Epidermal melanocyte (primary cell): ENCODE results near the gene SIDT1.
"Not testable (repeated sequence)": the region's sequence is repeated elsewhere in the genome, so short reads cannot be mapped to it uniquely, and the experiment has no call there.

Experiments used
- DNase-seq: peaks from one replicate; pipeline ENCODE4 v3.0.0; 2011; ENCODE audit warnings: low spot score; ENCODE audit not compliant: insufficient read length

Gene SIDT1

DNA sequence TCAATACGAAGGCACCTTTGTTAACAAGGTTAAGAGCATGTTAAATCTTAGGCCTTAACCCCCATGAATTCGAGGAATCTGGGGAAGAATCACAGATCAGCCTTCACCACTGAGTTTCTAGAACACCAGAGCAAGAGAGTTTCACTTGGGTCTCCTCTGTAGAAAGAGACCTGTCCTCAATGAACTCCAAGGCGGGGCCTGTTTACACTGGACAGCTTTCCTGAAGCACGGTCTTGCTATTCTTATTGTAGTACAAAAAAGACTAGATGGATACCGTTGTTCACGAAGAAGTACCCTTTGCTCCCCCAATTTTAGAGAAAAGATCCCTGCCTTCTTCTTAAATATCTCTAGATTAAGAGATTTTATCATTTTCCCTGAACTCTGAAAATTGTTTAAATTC is 99.2 kb downstream of the SIDT1 start:
- no peak for DNase-seq

DNA sequence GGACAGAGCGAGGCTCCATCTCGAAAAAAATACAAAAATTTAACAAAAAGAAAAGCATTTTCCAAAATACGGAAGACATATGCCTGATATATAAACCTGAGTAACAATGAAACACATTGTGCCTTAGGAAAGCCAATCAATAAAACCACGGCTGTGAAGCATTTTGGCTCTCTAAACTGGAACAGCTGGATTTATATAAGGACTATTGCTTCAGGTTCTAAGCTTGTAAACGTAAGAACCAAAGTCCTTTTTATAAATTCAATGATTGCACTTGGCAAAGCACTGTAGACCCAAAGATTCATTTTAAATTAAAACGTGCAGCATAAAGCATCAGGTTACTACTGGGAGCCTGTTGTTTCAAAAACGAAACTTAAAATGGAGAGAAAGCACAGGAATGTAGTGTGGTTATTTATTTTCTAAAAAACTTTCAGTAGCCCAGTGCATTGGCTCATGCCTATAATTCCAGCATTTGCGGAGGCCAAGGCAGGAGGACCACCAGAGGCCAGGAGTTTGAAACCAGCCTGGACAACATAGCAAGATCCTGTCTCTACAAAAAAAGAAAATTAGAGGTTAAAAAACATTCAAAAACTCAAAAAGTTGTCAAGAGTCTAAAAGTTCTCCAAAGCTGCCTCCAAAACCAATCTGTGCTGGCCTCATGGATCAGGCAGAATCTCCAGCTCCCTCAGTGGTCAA is 102.6 kb downstream of the SIDT1 start:
- DNase-seq = no peak

GRCh38 chr3:113636034-113636433 is 103.7 kb downstream of the SIDT1 start:
- DNase-seq = not testable (repeated sequence)

DNA sequence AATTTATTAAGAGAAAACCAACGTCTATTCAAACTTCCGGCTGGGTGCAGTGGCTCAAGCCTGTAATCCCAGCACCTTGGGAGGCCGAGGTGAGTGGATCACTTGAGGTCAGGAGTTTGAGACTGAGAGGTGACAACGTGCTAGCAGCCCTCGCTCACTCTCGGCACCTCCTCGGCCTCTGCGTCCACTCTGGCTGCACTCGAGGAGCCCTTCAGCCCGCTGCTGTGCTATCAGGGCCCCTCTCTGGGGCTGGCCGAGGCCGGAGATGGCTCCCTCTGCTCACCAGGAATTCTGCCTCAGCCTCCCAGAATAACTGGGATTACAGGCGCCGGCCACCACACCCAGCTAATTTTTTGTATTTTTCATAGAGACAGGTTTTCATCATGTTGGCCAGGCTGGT is 105.4 kb downstream of the SIDT1 start:
- no peak for DNase-seq

DNA sequence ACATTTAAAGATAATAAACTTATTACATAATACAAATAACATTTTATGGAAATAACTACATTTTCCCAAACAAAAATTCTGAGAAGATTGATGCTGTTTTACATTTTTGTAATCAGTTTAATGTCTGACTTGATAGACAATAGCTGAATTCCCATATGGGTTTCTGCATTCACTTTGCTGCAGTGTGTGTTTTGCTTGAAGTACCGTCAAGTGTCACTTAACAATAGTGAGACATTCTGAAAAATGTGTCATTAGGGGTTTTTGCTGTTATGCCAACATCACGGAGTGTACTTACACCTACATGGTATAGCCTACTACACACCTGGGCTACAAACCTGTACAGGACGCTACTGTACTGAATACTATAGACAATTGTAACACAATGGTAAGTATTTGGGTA is 106.6 kb downstream of the SIDT1 start:
- DNase-seq = no peak

DNA sequence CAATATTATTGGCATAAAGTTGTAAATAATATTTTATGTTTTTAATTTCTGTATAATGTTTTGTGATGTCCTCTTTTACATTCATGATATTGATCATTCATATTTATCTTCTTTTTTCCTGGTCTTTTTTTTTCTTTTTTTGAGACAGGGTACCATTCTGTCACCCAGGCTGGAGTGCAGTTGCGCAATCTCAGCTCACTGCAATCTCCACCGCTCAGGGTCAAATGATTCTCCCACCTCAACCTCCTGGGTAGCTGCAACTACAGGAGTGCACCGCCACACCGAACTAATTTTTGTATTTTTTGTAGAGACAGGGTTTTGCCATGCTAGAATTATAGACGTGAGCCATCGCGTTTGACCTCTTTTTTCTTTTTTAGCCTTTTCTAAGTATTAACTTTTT is 111.2 kb downstream of the SIDT1 start:
- DNase-seq = no peak

GRCh38 chr3:113648524-113648923 is 116.2 kb downstream of the SIDT1 start:
- no peak for DNase-seq

DNA sequence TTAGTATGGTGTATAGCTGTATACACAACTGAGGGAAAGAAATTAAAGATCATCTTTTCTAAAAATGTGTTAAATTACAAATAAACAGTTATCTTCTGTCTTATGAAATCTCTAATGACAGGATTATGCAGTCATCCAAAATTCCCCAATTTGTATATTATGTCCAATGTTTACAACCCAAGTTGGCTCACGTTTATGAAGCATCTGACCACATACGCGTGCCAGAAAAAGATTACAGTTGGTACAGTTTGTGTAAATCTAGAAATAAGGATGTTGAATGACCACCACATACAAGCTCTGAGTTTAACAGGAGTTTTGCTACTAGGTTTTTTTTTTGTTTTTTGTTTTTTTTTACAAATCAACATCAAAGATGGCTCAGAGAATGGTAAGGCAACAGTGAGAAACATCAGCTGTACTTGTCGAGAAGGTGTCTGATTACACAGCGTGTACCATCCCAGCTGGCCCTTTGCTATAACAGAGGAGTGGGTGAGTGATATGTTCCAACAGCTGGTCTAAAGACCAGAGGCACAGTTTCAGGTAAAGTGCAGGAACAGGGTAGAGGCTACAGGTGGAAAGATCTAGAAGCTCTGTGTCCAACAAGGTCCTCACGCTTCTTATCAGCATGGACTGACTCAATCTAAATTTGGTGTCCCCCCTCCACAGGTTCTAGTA is 117.0 kb downstream of the SIDT1 start:
- DNase-seq = no peak

GRCh38 chr3:113654310-113654709 is 122.0 kb downstream of the SIDT1 start:
- DNase-seq = no peak

- DNase-seq = no peak
These were observed 122.5 kb downstream of the SIDT1 start for GRCh38 chr3:113654851-113655250.

DNA sequence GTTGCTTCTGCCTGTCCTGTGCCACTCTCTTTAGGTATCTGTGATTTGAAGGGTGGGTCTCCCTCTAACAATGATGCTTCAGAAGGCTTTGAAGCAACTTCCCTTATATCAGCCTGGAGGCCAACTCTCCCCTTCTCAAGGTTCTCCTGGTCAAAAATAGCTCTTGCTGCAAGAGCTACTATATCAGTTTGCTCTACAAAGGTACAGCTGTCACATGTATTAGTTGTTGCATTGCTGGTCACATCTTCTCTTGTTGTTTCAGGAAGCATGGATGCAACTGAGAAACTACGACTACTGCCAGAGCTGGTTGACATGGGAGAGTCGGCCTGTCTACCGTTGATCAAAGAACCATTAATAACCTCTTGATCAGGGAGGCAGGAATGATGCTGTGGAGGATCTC is 125.8 kb downstream of the SIDT1 start:
- no peak for DNase-seq

- DNase-seq = no peak
These were observed 126.8 kb downstream of the SIDT1 start for GRCh38 chr3:113659101-113659541.

DNA sequence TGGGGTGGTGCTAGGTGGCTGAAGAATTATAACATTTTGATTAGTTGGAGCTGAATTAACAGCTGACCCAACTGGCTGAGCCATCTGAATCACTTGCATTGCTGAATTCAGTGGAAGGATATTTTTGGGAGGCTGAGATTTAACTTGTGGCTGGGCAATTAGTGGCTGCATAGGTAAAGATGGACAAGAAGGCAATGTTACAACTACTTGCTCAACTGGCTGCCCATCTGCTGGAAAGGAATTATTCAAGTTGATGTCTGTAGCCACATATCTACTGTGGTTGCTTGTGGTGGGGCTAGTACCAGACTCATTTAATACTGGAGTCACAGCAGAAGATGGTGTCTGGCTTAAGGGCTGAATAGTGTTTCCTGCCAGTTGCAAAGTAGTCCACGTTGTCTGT is 127.6 kb downstream of the SIDT1 start:
- DNase-seq = no peak

DNA sequence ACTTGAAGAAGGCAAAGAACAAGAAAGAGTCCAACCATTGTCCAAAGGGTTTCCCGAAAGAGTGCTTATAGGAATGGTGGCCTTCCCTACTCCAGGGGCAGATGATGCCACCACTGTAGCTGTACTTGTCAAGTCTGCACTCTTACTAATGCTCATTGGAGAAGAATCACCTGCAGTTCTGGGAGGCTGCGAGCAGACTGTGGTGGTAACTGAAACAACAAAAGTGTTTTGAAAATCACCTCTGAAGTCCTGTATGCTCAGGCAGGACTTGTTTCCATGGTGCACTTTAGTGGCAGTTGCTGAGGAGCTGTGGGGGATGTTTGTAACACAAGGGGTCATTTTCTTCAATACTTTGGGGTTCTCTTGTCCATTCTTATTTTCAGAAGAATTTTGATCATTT is 128.1 kb downstream of the SIDT1 start:
- DNase-seq = no peak

DNA sequence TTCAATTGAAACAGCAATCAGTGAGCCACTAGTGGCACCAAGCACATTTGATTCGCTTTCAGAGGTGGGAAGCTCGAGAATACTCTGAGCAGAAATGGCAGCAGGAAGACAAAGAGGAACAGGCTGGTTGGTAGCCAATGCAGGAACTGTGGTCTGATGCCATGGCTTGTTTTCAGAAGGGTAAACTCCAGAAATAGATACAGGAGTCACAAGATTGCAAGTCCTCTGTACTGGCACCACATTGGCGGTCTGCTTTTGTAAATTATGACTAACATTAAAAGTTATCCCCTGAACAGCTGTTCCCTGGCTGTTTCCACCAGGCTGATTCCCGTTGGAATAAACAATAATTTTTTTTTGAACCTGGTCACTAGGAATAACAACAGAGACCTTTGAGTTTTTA is 128.5 kb downstream of the SIDT1 start:
- no peak for DNase-seq

GRCh38 chr3:113662824-113663223 is 130.5 kb downstream of the SIDT1 start:
- DNase-seq = no peak

DNA sequence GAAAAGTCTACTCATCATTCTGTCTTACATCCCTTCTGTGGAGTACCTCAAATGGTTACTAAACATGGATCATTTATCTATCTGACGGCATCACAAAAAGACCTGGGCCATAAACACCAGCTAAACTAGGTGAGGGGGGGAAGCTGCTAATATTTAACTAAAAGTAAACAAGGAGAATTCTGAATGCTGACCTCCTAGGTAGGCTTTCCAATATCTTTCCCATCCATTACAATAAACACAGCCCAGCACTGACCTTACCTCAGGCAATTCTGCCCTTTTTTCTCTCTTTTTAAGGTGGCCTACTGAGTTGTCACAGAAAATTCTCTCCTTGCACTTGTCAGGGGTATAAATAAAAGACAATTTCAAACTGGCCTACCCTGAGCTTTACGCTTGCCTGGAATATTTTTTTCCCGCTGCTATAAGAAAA is 131.0 kb downstream of the SIDT1 start:
- no peak for DNase-seq

DNA sequence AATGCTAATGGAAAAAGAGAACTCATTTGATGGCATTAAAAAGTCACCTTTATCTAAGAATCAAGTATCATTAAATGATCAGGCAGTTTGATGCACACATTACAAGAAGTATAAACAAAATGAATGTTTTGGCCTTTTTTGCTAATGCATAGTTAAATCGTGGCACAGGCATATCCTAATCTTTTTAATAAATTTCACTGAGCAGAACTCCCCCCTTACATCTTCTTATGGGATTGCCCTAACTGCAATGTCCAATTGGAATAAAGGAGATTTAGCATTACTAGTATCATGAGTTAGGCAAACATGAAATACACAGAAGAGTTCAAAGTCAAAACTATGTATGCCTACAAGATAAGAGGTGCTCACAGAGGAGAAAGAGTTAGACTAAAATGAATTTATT is 131.4 kb downstream of the SIDT1 start:
- DNase-seq = no peak

DNA sequence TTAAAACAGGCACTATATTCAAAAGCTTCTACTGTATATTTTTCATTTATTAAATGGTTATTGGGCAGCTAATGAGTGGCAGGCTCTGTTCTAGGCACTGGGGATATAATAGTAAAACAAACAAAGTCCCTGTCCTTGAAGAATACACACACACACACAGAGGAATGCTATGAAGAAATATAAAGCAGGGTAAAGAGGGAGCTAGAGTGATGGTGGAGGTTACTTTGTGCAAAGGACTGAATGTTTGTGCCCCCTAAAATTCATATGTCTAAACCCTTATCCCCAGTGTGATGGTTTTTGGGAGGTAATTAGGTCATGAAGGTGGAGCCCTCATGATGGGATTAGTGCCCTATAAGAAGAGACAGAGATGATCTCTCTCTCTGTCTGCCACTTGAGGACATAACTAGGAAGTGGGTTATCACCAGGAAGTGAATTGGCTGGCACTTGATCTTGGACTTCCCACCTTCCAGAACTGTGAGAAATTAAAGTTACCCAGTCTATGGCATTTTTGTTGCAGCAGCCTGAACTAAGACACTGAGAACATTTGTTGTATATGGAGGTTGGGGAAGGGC is 132.3 kb downstream of the SIDT1 start:
- DNase-seq = no peak

DNA sequence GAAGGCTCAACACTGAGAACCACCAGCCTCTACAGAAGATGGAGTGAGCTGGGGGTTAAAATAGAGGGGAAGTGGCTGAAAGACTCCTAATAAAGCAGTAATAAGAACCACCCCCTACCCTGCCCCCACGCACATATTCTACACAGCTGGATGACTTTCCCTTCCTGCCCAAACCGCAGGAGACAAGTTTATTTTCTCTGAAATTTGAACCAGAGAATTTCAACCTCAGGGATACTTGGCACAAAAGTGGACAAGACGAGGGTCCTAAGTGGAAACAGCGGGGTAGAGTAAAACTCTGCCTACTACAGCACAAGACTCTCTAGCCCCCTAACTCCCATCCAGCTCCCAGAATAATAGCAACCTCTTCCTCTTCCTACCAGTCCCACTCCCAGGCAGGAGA is 135.7 kb downstream of the SIDT1 start:
- no peak for DNase-seq

GRCh38 chr3:113673593-113673992 is 141.2 kb downstream of the SIDT1 start:
- no peak for DNase-seq

DNA sequence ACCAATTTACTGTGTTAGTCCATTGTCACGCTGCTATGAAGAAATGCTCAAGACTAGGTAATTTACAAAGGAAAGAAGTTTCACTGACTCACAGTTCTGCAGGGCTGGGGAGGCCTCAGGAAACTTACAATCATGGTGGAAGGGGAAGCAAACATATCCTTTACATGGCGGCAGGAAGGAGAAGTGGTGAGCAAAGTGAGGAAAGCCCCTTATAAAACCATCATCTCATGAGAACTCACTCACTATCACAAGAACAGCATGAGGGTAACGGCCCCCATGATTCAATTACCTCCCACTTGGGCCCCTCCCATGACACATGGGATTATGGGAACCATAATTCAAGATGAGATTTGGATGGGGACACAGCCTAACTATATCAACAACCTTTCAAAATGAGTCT is 143.9 kb downstream of the SIDT1 start:
- no peak for DNase-seq

- DNase-seq = no peak
These were observed 145.4 kb downstream of the SIDT1 start for GRCh38 chr3:113677737-113678136.
